HG03342 (cell line): Measurements from ENCODE around the gene EMC8.
"Not testable (repeated sequence)": the region's sequence is repeated elsewhere in the genome, so short reads cannot be mapped to it uniquely, and the experiment has no call there.

ENCODE experiments used
- ATAC-seq: cut with Tn5 transposase; IDR thresholded peaks from one replicate; pipeline ENCODE4 v1.9.1; 2021; ENCODE audit warnings: mild to moderate bottlenecking, moderate library complexity; ENCODE audit not compliant: unreplicated experiment

EMC8 gene

DNA sequence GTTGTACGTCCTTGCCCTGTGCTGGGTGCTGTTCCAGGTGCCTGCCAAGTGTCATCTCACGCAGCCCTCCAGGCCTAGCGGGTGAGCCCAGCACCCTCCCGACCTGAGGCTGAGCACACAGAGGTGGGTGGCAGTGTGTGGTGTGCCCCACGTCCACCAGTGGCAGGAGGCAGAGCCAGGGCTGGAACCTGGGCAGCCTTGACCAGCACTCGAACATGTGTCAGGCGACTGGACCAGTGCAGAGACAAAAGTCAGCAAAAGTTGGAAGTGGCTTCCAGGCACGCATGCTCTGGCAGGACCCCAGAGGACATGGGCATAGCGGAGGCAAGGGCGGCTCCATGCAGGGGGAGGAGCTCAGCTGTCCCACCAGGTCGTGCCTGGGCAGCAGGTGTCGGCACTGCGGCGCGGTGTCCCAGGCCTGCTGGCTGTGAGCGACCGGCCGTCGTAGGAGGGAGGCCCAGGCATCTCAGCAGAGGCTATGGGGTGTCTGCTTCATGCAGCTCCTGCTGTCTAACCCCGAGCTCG, 35.9 kb upstream of the EMC8 start:
- ATAC-seq: no peak

DNA sequence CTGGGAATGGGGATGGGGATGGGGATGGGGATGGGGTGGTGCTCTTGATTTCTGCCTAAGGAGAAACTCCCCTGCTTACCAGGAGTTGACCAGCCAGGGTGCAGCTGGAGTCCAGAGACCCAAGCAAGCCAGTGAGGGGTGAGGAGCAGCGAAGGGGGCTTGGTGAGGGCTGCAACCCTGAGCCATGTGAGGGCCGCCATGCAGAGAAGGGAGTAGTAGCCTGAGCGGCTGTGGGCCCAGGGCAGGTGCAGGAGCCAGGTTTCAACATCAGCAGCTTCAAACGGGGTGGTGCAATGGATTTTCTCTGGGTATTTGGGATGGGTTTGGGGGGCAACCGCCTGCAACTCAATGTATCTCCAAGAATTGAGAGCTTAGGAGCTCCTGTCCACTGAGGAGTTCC, 35.4 kb upstream of the EMC8 start:
- no peak for ATAC-seq

DNA sequence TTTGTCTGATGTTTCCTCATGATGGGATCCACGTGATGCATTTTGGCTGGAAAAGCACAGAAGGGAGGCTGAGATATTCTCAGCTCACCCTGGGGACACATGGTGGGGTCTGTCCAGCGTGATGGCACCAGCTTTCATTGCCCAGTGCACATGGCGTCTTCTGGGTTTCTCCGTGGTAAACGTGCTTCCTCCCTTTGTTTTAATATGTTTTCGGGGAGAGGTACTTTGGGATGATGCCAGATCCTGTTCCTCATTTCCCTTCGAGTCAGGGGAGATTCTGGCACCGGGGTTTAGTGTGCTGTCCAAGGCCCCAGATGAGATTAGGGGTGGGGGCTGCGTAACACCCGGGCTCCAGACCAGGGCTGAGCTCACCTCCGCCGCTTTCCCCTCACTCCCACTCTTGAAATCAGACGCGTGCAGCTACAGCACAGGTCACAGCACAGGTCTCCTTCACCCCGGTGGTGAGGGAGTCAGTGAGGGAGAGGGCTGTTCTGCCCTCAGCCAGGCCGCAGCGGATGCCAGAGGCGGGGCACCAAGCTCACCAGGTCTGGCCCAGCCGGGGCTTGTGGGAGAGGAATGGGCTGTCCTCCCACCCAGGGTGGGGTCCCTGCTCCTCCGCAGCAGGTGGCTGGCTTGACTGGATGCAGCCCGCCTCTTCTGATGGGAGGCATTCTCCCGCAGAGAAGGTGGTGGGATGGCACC, 34.0 kb upstream of the EMC8 start:
- no peak for ATAC-seq

DNA sequence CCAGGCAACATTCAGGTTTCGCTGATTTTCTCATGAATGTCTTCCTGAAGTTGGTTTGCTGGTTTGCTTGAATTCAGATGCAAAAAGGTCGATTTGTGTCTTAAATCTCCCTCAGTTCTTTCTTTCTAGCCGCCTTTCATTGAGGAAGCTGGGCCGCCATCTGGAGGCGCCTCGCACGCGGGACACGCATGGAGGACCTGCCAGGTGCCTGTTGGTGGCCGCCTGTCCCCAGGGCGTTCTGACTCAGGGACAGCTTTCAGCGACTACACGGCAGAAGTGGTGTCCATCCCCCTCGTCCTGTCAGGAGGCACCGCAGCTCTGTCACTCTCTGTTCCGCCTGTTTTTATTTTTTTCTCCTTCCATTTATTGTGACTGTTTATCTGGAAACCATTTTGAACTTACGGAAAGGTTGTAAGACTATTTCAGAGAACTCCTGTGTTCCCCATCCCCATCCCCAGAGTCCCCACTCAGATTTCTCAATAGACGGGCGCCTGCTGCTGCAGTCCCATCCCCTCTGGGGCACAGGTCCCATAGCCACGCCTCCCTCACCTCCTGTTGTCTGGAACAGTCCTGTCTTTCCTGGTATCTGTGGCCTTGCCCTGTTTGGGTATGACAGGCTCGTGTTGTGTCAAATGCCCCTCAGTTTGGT, 33.4 kb upstream of the EMC8 start:
- no peak for ATAC-seq

DNA sequence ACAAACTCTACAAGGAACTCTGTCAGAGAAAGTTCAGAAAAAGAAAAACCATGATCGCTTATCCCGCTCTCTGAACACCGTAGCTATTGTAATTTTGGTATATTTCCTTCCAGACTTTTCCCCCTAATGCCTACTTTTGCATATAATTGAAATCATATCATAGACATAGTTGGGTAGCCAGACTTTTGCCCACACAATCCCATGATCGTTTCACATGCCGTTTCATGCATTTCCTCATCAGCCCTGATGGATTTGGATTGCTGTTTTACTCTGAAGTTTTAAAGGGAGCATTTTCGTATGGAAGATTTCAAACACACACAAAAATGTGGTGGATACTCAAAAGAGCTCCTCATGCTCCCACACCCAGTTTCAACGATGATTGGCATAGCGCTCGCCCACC, 31.5 kb upstream of the EMC8 start:
- ATAC-seq: no peak

DNA sequence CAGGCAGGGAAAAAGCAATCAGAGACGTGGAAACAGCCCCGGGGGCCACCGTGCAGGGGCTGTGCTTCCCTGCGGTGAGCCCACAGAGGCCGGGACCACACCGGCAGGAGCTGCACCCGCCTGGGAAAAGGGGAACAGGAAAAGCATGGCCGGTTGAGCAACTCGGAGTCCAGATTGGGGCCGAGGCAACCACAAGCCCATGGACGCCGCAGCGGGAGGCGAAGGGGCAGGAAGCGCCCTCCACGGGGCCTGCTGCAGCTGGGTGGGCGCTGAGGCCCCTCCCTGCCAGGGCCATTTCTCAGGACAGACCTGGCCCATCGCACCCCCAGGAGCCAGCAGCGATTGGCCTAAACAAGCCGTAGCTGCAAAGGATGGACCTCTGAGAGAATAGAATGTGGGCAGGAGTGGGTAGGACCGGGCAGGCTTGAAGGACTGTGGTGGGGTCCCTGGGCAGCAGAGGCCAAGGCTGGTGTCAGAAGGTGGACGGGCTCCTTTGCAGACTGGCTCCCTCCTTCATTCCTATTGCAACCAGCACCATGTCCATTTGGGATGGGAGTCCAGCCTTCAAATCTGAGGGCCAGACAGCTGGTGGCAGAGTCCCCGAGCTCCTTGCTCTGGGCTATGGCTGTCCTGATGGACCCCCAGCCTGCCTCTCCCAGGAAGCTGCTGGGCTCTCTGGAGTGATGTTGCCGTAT, 30.6 kb upstream of the EMC8 start:
- ATAC-seq: no peak

DNA sequence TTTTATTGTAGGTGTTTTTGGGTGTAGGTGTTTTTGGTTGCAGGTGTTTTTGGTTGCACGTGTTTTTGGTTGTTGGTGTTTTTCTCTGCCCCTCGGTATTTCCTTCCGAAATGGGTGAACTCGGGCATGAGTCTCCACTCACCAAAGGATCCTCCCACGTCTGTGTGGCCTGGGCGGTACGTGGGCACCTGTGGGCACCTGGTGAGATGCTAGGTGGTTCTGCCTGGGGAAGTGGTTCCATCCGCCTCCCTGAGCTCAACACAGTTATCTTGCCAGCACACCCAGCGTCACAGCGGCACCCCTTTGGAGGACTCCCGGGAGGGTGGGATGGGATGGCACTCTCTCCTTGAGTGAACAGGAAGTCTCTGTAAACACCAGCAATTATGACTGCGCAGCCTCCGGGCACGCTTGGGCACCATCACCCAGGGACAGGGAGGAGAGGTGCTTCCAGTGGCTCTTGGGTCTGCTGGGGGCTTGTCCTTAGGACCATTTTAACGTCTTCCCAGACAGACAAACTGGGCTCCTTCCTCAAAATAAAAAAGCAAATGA, 29.9 kb upstream of the EMC8 start:
- ATAC-seq: no peak

DNA sequence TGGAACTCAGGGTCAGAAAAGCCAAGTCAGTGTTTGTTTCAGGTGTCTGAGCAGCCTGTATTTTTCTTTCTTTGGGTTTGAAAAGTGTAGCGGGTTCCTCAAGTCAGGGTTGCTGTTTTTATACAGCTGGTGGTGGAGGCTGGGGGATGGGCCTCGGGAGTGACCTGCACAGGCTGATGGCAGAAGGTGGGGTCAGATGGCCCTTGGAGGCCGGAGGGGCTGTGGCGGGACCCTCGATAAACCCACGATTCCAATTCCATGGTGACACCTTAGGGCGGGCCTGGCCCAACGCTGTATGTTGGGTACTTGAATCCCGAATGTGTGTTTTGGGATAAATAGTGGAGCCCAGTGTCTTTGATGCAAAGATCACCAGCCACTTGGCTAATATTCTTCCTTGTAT, 28.8 kb upstream of the EMC8 start:
- ATAC-seq: no peak

DNA sequence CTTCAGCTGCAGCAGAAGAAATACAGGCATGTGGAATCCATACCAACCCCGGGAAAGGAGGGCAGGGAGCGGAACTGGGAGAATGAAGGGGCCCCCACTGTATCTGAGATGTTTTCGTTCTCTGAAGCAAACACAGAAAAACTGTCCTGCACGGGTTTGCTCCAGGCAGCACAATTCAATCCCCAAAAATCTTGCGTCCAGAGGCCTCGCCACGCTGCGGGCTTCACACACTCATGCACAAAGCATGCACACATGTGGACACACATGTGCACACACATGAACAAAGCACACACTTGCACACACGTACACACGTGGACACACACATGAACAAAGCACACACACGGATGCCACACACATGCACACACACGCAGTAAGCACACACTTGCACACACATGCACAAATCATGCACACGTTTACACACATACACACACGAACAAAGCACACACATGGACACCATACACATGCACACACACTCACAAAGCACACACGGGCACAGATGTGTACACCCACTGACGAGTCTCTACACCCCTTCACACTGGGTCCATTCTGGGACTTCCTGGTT, 27.4 kb upstream of the EMC8 start:
- no peak for ATAC-seq

DNA sequence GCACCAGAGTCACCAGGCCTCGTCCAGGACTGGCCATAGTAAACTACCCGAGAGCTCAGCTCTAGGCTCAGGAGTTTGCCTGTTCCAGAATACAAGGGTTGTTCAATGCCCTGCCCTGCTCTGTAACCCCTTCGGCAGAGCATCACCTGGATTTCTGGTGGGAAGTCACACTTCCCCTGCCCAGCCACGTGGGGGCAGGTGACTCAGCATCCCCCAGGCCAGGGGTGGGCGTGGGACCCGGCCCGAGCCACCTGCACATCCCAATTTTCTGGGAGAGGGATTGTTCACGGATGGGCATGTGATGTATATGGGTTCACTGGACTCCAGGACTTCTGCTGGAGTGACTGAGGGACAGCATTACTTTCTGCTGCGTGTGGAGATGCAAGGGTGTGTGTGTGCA, 26.0 kb upstream of the EMC8 start:
- ATAC-seq: no peak

DNA sequence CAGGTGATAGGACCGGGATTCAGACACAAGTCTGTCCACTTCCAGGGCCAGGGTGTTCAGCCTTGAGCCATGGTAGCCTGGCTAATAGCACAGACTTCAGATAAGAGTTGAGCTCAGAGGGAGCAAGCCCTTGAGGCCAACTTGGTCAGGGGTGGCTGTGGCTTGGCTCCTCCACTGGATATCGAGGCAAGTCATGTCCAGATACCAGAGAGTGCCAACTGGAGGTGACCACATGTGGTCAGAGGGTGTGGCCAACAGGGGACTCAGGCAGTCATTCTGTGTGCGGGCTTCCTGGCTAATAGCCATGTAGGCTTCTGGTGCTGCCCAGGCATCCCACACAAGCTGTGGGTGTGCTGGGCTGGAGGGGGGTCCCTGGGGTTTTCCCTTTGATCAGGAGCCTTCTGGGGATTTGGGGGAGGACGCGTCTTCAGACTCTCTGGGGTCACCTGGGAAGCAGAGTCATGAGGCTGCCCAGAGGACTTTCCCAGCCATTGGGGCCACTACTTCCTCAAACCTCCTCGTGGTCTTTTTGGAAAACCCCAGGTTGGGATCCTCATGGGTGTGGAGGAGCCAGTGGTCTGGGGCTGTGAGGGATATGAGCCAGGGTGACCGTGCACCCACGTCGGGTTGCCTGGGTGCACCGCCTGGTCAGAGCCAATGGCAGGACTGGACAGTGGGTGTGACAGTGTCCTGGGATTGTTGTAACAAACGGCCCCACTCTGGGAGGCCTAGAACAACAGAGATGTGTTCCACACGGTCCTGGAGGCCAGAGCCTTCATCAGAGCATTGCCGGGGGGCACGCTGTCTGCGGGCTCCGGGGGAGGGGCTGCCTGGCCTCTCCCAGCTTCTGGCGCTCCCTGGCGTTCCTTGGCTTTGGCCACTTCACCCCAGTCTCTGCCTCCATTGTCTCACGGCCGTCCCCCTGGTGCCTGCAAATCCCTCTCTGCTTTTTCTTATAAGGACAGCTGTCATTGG, 25.1 kb upstream of the EMC8 start:
- ATAC-seq: no peak

DNA sequence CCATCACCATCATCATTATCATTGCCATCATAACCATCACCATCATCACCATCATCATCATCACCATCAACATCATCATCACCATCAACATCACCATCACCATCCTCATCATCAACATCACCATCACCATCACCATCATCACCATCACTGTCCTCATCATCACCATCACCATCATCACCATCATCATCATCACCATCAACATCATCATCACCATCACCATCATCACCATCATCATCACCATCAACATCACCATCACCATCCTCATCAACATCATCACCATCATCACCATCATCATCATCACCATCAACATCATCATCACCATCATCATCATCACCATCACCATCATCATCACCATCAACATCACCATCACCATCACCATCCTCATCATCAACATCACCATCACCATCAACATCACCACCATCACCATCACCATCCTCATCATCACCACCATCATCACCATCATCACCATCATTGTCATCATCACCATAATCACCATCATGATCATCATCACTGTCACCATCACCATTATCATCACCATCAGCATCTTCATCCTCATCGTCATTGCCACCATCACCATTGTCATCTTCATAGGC, 24.1 kb upstream of the EMC8 start:
- ATAC-seq: no peak

DNA sequence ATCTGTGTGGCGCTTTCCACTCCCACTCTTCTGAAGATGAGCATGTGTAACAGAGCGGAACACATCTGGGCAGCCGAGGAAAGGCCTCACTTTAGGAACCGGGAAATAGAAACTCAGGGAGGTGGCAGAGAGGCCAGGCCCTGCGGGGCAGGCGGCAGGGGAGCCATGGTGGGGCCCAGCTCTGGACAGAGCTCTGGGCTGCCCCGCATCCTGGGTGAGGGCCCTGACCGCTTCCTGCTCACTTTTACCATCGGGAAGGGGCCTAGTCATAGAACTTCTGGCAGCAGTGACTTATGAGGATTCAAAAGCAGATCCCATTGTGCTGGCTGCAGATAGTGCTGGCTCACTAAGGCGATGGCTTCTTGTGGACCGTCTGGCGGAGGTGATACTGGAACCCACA, 22.8 kb upstream of the EMC8 start:
- no peak for ATAC-seq

DNA sequence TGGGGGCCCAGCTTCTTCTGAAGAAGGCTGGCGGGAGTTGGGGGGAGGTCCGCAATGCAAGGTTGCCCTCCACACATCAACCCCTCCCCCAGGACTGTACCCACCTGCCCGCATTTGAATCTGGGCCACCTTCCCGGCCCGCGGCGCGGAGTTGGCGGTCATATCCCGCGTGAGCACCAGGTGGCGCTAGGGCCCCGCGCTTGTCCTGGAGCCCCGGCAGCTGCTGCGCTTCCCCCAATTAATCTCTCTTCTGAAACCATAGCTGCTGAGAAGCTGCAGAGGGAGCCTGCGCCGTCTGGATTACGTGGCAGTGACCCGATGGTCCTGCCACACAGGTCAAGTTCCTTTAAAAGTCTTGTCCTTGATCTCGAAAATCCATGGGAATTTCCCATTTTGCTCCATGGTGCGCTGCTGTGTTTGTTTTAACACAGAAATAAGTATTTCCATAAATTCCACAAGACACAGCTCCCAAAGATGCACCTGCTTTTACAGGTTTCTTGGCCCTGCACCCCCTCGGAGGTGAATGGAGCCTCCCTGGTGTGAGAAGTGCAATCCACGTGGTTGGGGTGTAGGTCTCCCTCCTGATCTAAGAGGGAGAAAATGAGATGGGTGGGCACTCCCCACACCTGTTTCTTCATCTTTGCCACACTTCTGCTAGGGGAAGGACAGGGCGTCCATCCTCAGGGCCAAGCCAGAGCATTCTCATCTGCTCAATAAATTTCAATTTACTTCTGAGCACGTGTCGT, 22.2 kb upstream of the EMC8 start:
- ATAC-seq: peak; percentile 69

DNA sequence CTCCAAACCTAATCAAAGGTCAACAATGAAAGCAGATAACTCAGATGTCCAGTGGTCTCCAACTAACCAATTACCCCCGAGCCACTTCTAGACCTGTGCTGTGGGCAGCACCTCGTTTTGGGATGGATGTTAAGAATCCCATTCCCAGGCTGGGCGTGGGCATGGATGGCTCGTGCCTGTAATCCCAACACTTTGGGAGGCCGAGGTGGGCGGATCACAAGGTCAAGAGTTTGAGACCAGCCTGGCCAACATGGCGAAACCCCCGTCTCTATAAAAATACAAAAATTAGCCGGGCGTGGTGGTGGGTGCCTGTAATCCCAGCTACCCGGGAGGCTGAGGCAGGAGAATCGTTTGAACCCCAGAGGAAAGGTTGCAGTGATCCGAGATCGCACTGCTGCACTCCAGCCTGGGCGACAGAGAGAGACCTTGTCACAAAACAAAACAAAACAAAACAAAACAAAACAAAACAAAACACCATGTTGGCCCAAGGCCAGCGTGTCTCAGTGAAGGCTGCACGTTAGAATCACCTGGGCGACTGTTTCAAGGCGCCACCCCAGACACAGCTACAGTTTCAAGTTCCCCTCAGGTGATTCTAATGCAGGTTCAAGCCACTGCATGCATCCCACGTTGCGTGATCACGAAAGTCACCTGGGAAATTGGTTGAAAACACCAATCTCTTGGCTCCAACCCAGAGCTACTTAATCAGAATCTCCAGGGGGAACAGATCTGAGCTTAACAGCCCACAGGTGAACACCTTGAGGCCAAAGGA, 21.4 kb upstream of the EMC8 start:
- no peak for ATAC-seq

DNA sequence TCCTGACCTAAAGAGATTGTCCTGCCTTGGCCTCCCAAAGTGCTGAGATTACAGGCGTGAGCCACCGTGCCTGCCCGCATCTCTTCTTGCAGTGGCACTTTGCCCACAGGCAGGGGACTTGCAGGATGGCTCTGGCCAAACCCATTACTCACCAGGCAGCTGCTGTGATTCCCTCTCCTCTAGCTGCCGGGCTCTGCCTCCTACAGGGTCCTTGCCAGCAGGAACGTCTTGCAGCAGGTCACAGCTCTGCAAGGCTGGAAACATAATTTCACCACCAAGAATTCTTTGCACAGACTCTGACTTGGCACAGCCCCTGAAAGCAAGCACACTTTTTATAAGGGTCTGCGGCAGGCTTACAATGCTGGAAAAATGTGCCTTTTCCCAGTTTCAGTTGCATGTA, 20.4 kb upstream of the EMC8 start:
- no peak for ATAC-seq

DNA sequence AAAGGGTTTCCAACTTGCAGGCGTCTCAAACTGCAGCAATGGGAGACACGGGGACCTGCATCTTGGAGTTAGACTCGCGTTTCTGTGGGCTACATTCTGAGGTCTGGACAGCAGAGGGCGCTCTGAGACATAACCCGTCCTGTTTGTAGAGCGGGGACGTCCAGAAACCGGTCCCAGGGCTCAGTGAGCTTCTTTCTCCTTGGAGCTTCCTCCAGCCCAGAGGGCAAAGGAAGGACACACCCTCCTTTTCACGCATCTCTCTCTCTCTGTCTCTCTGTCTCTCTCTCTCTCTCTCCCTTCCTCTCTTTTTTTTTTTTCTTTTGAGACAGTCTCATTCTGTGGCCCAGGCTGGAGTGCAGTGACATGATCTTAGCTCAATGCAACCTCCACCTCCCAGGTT, 19.9 kb upstream of the EMC8 start:
- ATAC-seq: no peak

DNA sequence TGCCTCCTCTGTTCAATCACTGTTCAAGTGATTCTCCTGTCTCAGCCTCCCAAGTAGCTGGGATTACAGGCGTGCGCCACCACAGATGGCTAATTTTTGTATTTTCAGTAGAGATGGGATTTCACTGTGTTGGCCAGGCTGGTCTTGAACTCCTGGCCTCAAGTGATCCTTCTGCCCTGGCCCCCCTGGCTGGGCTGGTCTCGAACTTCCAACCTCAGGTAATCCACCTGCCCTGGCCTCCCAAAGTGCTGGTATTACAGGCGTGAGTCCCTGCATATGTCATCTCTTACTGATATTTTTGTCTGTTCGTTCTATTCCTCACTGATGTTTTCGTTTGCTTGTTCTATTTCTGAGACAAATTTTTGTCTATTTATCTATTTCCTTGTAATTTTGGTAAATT, 17.9 kb upstream of the EMC8 start:
- not testable (repeated sequence) for ATAC-seq
